ENCODE data around the gene MMRN2. TPM values are rescaled to one million over a fixed set of nuclear protein-coding genes. Genes with fewer than 3 reads are reported as not detected.

MMRN2 gene
- polyA plus RNA-seq, 2 donors: 4.1 to 6.4 TPM

DNA sequence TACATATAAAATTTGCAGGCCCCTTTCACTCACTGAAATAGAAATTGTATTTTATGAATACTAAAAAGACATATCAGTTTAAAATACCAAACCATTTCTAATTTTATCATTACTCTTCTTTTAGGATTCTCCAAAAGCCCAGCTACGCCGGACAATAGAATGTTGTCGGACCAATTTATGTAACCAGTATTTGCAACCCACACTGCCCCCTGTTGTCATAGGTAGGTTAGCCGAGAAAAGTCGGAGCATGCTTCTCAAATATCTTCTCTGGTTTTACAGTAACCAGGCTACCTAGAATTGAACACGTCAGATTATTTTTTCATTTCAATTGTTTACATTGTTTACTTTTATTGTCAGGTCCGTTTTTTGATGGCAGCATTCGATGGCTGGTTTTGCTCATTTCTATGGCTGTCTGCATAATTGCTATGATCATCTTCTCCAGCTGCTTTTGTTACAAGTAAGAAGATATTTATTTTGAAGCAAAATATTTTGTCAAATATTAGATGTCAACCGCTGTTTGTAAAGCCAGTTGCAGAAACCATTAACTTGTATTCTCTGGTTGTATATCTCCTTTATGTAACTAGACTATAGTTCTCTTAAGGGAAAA lies 57.6 kb downstream of the MMRN2 start:
- Histone ChIP-seq H3K9me3 (ENCODE audit: control insufficient read depth in 2 of 2, insufficient read depth in 1 of 2, low read depth in 1 of 2, low read length in 1 of 2) (no peaks in the 10 kb centered on the region), H3K4me3 (ENCODE audit: low read depth in 1 of 2, low read length in 2 of 2) (no peak overlapping the region), H3K36me3 (ENCODE audit: control insufficient read depth in 2 of 2, insufficient read depth in 2 of 2, low read length in 1 of 2) (peaks cover 4 to 5% of the 10 kb centered on the region in 2 donors), H3K27ac (ENCODE audit: low read depth in 2 of 2, low read length in 1 of 2) (no peak overlapping the region), H3K27me3 (ENCODE audit: control insufficient read depth in 1 of 2, insufficient read depth in 2 of 2, low read length in 2 of 2) (no peaks in the 10 kb centered on the region), H3K4me1 (ENCODE audit: control insufficient read depth in 2 of 2, insufficient read depth in 2 of 2, low read length in 1 of 2) (peaks cover 0 to 2% of the 10 kb centered on the region in 2 donors)
- 14 to 15% methylated on average over 9 of the region's 9 CpGs for WGBS, 2 donors

DNA sequence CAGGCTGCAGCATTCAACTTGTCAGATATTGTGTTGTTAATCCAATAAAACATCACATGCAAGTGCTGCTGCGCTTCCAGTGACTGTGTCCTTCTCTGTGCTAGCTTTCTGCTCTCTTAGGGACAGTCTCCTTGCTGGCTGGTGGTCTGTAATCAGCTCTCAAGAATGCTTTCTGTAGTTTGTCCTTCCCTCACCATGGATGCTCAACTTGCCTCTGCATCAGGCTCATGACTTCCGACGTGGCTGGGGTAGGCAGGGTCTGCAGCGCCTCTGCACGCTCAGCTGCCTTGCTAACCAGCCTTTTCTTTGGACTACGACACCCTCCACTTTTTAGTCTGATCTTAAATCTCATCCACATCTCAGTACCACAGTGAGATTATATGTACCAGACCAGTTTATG lies 58.3 kb downstream of the MMRN2 start:
- 68 to 69% methylated on average over 6 of the region's 6 CpGs for WGBS, 2 donors

DNA sequence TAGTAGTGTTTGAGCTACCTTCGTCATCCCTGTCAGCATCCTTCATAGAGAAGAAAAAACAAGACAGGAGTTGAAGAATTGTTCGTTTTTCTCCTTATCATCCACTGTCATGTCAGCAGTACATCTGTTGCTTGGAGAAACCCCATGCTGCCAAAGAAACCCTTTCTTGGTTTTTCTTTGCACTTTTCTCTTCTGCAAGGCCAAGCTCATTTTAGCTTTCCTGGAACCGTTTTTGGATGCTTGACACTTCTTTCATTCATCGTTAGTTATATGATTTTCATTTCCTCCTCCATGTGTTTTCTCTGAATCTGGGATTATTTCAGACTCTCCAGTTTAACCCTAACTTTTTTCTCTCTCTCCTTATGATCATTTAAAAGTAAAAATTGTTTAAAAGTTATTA lies 58.9 kb downstream of the MMRN2 start:
- WGBS, 2 donors: 61 to 62% methylated on average over 4 of the region's 4 CpGs
- no peaks in the 10 kb centered on the region for H3K9me3 ChIP-seq (ENCODE audit: control insufficient read depth in 2 of 2, insufficient read depth in 1 of 2, low read depth in 1 of 2, low read length in 1 of 2)
- no peaks in the 10 kb centered on the region for H3K27me3 ChIP-seq (ENCODE audit: control insufficient read depth in 1 of 2, insufficient read depth in 2 of 2, low read length in 2 of 2)
- H3K4me3 ChIP-seq (ENCODE audit: low read depth in 1 of 2, low read length in 2 of 2): no peak overlapping the region
- peaks cover 3 to 4% of the 10 kb centered on the region in 2 donors for H3K36me3 ChIP-seq (ENCODE audit: control insufficient read depth in 2 of 2, insufficient read depth in 2 of 2, low read length in 1 of 2)
- no peak overlapping the region for H3K27ac ChIP-seq (ENCODE audit: low read depth in 2 of 2, low read length in 1 of 2)
- peaks cover 0 to 2% of the 10 kb centered on the region in 2 donors for H3K4me1 ChIP-seq (ENCODE audit: control insufficient read depth in 2 of 2, insufficient read depth in 2 of 2, low read length in 1 of 2)

More for the DNA sequence above, 58.3 kb downstream of the MMRN2 start:
- Histone ChIP-seq H3K9me3 (ENCODE audit: control insufficient read depth in 2 of 2, insufficient read depth in 1 of 2, low read depth in 1 of 2, low read length in 1 of 2) (no peaks in the 10 kb centered on the region), H3K36me3 (ENCODE audit: control insufficient read depth in 2 of 2, insufficient read depth in 2 of 2, low read length in 1 of 2) (peaks cover 3 to 4% of the 10 kb centered on the region in 2 donors), H3K27me3 (ENCODE audit: control insufficient read depth in 1 of 2, insufficient read depth in 2 of 2, low read length in 2 of 2) (no peaks in the 10 kb centered on the region), H3K4me3 (ENCODE audit: low read depth in 1 of 2, low read length in 2 of 2) (no peak overlapping the region), H3K4me1 (ENCODE audit: control insufficient read depth in 2 of 2, insufficient read depth in 2 of 2, low read length in 1 of 2) (peaks cover 0 to 2% of the 10 kb centered on the region in 2 donors), H3K27ac (ENCODE audit: low read depth in 2 of 2, low read length in 1 of 2) (no peak overlapping the region)

DNA sequence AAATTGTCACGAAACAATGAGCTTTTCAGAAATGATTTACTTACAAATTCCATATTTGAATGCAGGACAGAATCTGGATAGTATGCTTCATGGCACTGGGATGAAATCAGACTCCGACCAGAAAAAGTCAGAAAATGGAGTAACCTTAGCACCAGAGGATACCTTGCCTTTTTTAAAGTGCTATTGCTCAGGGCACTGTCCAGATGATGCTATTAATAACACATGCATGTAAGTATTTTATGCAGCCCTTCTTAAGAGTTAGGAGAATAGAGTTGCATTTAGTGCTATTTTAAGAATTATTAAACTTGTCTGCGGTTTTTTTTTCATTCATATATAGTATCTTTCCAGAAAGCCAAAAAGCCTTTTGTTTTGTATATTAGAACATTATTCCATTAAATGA lies 67.4 kb downstream of the MMRN2 start:
- Histone ChIP-seq H3K36me3 (ENCODE audit: control insufficient read depth in 2 of 2, insufficient read depth in 2 of 2, low read length in 1 of 2) (no peaks in the 10 kb centered on the region), H3K9me3 (ENCODE audit: control insufficient read depth in 2 of 2, insufficient read depth in 1 of 2, low read depth in 1 of 2, low read length in 1 of 2) (no peaks in the 10 kb centered on the region), H3K27ac (ENCODE audit: low read depth in 2 of 2, low read length in 1 of 2) (no peak overlapping the region), H3K4me1 (ENCODE audit: control insufficient read depth in 2 of 2, insufficient read depth in 2 of 2, low read length in 1 of 2) (peaks cover 0 to 2% of the 10 kb centered on the region in 2 donors), H3K27me3 (ENCODE audit: control insufficient read depth in 1 of 2, insufficient read depth in 2 of 2, low read length in 2 of 2) (no peaks in the 10 kb centered on the region), H3K4me3 (ENCODE audit: low read depth in 1 of 2, low read length in 2 of 2) (no peak overlapping the region)
- 64 to 68% methylated on average over 3 of the region's 3 CpGs for WGBS, 2 donors

DNA sequence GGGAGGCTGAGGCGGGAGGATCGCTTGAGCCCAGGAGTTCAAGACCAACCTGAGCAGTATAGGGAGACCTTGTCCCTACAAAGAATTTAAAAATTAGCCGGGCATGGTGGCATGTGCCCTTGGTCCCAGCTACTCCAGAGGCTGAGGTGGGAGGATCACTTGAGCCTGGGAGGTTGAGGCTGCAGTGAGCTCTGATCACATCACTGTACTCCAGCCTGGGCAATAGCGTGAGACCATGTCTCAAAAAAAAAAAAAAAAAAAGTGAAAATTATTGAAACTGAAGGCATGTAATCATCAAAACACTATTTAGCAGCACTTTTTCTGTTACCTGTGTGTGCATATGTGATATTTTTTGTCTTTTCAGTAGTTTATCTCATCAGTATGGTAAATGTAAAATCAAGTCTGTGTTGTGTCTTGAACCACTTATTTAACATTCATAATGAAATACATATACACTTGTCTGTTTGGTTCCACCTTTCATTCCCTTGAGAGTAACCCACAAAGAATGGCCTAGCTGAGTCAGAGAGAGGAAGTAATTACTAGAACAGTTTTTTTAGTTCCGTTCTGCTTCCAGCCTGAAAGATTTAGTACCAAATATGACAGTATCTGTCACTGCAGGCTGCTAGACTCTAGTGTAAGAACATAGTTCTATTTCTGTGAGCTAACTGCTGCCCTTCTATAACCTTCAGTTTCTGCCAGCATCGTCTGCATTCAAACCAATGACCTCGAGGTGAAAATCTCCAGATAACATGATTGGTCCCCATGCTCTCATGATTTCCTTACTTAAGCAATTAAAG lies 68.6 kb downstream of the MMRN2 start:
- no peaks in the 10 kb centered on the region for H3K36me3 ChIP-seq (ENCODE audit: control insufficient read depth in 2 of 2, insufficient read depth in 2 of 2, low read length in 1 of 2)
- no peak overlapping the region for H3K27ac ChIP-seq (ENCODE audit: low read depth in 2 of 2, low read length in 1 of 2)
- no peak overlapping the region for H3K4me3 ChIP-seq (ENCODE audit: low read depth in 1 of 2, low read length in 2 of 2)
- H3K27me3 ChIP-seq (ENCODE audit: control insufficient read depth in 1 of 2, insufficient read depth in 2 of 2, low read length in 2 of 2): no peaks in the 10 kb centered on the region
- H3K4me1 ChIP-seq (ENCODE audit: control insufficient read depth in 2 of 2, insufficient read depth in 2 of 2, low read length in 1 of 2): peaks cover 0 to 2% of the 10 kb centered on the region in 2 donors
- no peaks in the 10 kb centered on the region for H3K9me3 ChIP-seq (ENCODE audit: control insufficient read depth in 2 of 2, insufficient read depth in 1 of 2, low read depth in 1 of 2, low read length in 1 of 2)
- 70% methylated on average over 7 of the region's 7 CpGs for WGBS, 2 donors

Other genes with a start within 250 kb of the MMRN2 start
- 1 to 10 TPM; 2.5 to 6.8 TPM for gene BMPR1A, start 201.0 kb downstream of the MMRN2 start, polyA plus RNA-seq
- gene SNCG, start 984 bp upstream of the MMRN2 start, polyA plus RNA-seq: 10 to 100 TPM; 19.1 to 74.0 TPM
- gene ADIRF, start 10.9 kb upstream of the MMRN2 start, polyA plus RNA-seq: 100 to 1,000 TPM; 104 to 437 TPM
- 1,000 to 10,000 TPM in 1 of 2 donors, 100 to 1,000 TPM in 1; 503 to 2,365 TPM for gene FAM25A, start 62.7 kb upstream of the MMRN2 start, polyA plus RNA-seq
- gene GLUD1, start 137.2 kb upstream of the MMRN2 start, polyA plus RNA-seq: 10 to 100 TPM; 57.0 to 68.8 TPM
- 10 to 100 TPM in 1 of 2 donors, 1 to 10 TPM in 1; 10.0 to 10.6 TPM for gene SHLD2, start 137.6 kb upstream of the MMRN2 start, polyA plus RNA-seq

All from esophagus (tissue), 2 donors.